HG02938 (cell line): ENCODE data around the gene CPNE5.
"Not testable (repeated sequence)": the region's sequence is repeated elsewhere in the genome, so short reads cannot be mapped to it uniquely, and the experiment has no call there.

Experiments
- ATAC-seq: cut with Tn5 transposase; IDR thresholded peaks from one replicate; pipeline ENCODE4 v1.9.1; 2021; ENCODE audit warnings: mild to moderate bottlenecking, moderate library complexity; ENCODE audit not compliant: unreplicated experiment

The CPNE5 gene

GRCh38 chr6:36817176-36817817 lies 21.9 kb downstream of the CPNE5 start:
- ATAC-seq, result no peak

GRCh38 chr6:36815962-36816735 lies 23.1 kb downstream of the CPNE5 start:
- ATAC-seq, result no peak

- ATAC-seq, result no peak
Observed at GRCh38 chr6:36814249-36814648, 25.0 kb downstream of the CPNE5 start.

- ATAC-seq, result no peak
Observed at GRCh38 chr6:36813526-36813925, 25.7 kb downstream of the CPNE5 start.

GRCh38 chr6:36813047-36813446 lies 26.2 kb downstream of the CPNE5 start:
- ATAC-seq, result not testable (repeated sequence)

GRCh38 chr6:36809941-36810803 lies 29.1 kb downstream of the CPNE5 start:
- ATAC-seq, result no peak

- ATAC-seq, result no peak
Observed at GRCh38 chr6:36809156-36809555, 30.1 kb downstream of the CPNE5 start.

GRCh38 chr6:36808634-36809033 lies 30.6 kb downstream of the CPNE5 start:
- ATAC-seq, result no peak

- no peak for ATAC-seq
Observed at GRCh38 chr6:36807750-36808149, 31.5 kb downstream of the CPNE5 start.

- ATAC-seq, result no peak
Observed at GRCh38 chr6:36807143-36807542, 32.1 kb downstream of the CPNE5 start.

- ATAC-seq, result no peak
Observed at GRCh38 chr6:36805917-36806316, 33.3 kb downstream of the CPNE5 start.

- no peak for ATAC-seq
Observed at GRCh38 chr6:36805096-36805797, 34.0 kb downstream of the CPNE5 start.

GRCh38 chr6:36804563-36804962 lies 34.7 kb downstream of the CPNE5 start:
- no peak for ATAC-seq

- ATAC-seq, result no peak
Observed at GRCh38 chr6:36803908-36804307, 35.3 kb downstream of the CPNE5 start.

GRCh38 chr6:36803482-36803881 lies 35.8 kb downstream of the CPNE5 start:
- ATAC-seq, result no peak

- ATAC-seq, result no peak
Observed at GRCh38 chr6:36800223-36801076, 38.8 kb downstream of the CPNE5 start.

- ATAC-seq, result no peak
Observed at GRCh38 chr6:36798852-36799251, 40.4 kb downstream of the CPNE5 start.

GRCh38 chr6:36797653-36798052 lies 41.6 kb downstream of the CPNE5 start:
- no peak for ATAC-seq

- no peak for ATAC-seq
Observed at GRCh38 chr6:36797055-36797454, 42.2 kb downstream of the CPNE5 start.

- no peak for ATAC-seq
Observed at GRCh38 chr6:36794713-36795065, 44.6 kb downstream of the CPNE5 start.
